HepG2 (cell line): ENCODE results near the gene ST14. TPM values are rescaled to one million over a fixed set of nuclear protein-coding genes. Genes with fewer than 3 reads are reported as not detected.
A peak's percentile ranks its signal among the peaks of the same experiment; 100 is the strongest.

ENCODE experiments used
- AGO2 ChIP-seq: fragments of 200-400 bp; formaldehyde crosslinking; optimal IDR thresholded peaks from 2 replicates; pipeline ENCODE3; 2017; ENCODE audit warnings: mild to moderate bottlenecking, low read depth, low read length, moderate library complexity
- ELF1 ChIP-seq: sonication (generic); formaldehyde crosslinking; IDR thresholded peaks from 2 replicates; pipeline ENCODE4 v1.4.0; 2020; ENCODE audit warnings: missing genetic modification reagents
- MAFF ChIP-seq: IDR thresholded peaks from 2 replicates; pipeline ENCODE4 v1.6.1; 2011; ENCODE audit warnings: low read depth, low read length, improper control_type of control experiment
- MIER3 ChIP-seq: IDR thresholded peaks from 2 replicates; pipeline ENCODE4 v1.6.1; 2016; ENCODE audit warnings: missing compliant biosample characterization, borderline replicate concordance
- PHB2 ChIP-seq: fragments of 450-650 bp; IDR thresholded peaks from 2 replicates; pipeline ENCODE4 v1.6.1; 2018; ENCODE audit not compliant: partially characterized antibody
- RAD21 ChIP-seq: fragments of 450-650 bp; formaldehyde crosslinking; IDR thresholded peaks from 2 replicates; pipeline ENCODE4 v1.5.0; 2020; ENCODE audit warnings: mild to moderate bottlenecking
- SAP130 ChIP-seq: IDR thresholded peaks from 2 replicates; pipeline ENCODE4 v1.6.1; 2016; ENCODE audit warnings: low read depth
- ZNF121 ChIP-seq: sonication (generic); formaldehyde crosslinking; IDR thresholded peaks from 2 replicates; pipeline ENCODE4 v1.5.0; 2020; ENCODE audit warnings: mild to moderate bottlenecking, missing genetic modification reagents
- ZNF530 ChIP-seq: sonication (generic); formaldehyde crosslinking; IDR thresholded peaks from 2 replicates; pipeline ENCODE4 v1.5.0; 2020; ENCODE audit warnings: low read depth, mild to moderate bottlenecking, missing genetic modification reagents
- ZNF768 ChIP-seq: sonication (generic); formaldehyde crosslinking; IDR thresholded peaks from 2 replicates; pipeline ENCODE4 v1.4.0; 2020; ENCODE audit warnings: missing genetic modification reagents
- ZNF790 ChIP-seq: sonication (generic); formaldehyde crosslinking; IDR thresholded peaks from 2 replicates; pipeline ENCODE4 v1.8.0; 2022; ENCODE audit warnings: missing genetic modification reagents, mild to moderate bottlenecking, borderline replicate concordance
- polyA plus RNA-seq, 8 experiments: library from polyadenylated mRNA; depleted of rRNA in 3 of 8; stranded (reverse) in 7 of 8; unstranded in 1 of 8; fragments of >200 nt; fragmentation: Illumina TruSeq in 4 of 8; extraction: Trizol in 4 of 8; gene quantifications; 2 replicates each; pipeline versions ENCODE4 v1.2.1 to v1.2.3, GENCODE V29; 2011 to 2016; ENCODE audit warnings: low read depth in 4 of 8, missing spikeins in 1 of 8, mixed read lengths in 1 of 8; ENCODE audit not compliant: insufficient read depth in 1 of 8
- total RNA-seq, 5 experiments: library from RNA; depleted of rRNA; stranded (reverse); fragments of >200 nt; fragmentation: Illumina TruSeq; extraction: Trizol; gene quantifications; 2 replicates each; pipeline ENCODE4 v1.2.3, GENCODE V29; 2016; ENCODE audit warnings: low read depth in 1 of 5
- TF ChIP-seq, protein P1 (sequence below): sonication (generic); formaldehyde crosslinking; IDR thresholded peaks from 2 replicates; pipeline ENCODE4 v1.4.0; 2020; ENCODE audit warnings: missing genetic modification reagents
- TF ChIP-seq, protein P2 (sequence below): sonication (generic); formaldehyde crosslinking; conservative IDR thresholded peaks from 2 replicates; pipeline ENCODE4 v1.4.0; 2020; ENCODE audit warnings: mild to moderate bottlenecking, missing genetic modification reagents, moderate library complexity
- TF ChIP-seq, protein P3 (sequence below): sonication (generic); formaldehyde crosslinking; IDR thresholded peaks from 2 replicates; pipeline ENCODE4 v1.4.0; 2020; ENCODE audit warnings: missing genetic modification reagents, borderline replicate concordance
- TF ChIP-seq, protein P4 (sequence below): IDR thresholded peaks from 2 replicates; pipeline ENCODE4 v1.6.1; 2016; ENCODE audit warnings: control low read depth

ST14 gene
- total and polyA plus RNA-seq, 2 of the 13 experiments (the other 11 are each of a cell fraction or from before 2014, with no cell fraction given), result 0.88 to 1.4 TPM

DNA sequence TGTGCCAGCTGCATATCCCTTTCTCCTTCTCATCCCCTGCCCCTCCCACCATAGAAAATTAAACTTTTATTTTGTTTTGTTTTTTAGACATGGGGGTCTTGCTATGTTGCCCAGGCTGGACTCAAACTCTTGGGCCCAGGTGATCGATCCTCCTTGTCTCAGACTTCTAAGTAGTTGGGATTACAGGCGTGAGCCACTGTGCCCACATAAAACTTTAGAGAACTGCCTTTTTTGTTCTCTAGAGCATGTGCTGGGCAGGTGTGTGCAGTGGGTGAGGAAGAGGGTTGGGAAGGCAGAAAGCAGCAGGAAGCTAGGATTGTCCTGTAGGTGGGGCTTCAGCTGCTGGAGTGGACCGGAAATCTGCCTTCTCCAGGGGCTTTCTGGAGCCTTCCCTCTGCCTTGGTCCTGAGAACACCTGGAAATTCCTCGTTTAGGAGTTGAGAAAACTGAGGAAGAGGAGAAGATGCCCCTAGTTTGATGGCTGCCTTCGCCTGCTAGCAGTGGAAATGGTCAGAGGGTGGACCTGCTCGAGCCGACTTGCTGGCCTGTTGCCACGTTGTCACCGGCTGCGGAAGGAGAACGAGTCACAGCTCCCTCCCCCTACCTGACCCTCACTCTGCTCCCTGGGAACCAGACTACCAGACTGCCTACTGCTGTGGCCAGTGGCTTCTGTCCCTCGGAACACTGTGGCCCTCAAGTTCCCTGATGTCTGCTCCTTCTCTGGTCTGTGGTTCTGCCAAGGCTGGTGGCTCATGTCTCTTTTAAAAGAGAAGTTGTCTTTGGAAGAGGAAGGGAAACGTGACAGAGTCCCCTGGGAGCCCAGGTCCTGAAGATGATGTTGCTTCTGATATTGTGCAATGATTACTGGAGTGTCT, 4.0 kb downstream of the ST14 start (continued):
- TF ChIP-seq, protein P1, sequence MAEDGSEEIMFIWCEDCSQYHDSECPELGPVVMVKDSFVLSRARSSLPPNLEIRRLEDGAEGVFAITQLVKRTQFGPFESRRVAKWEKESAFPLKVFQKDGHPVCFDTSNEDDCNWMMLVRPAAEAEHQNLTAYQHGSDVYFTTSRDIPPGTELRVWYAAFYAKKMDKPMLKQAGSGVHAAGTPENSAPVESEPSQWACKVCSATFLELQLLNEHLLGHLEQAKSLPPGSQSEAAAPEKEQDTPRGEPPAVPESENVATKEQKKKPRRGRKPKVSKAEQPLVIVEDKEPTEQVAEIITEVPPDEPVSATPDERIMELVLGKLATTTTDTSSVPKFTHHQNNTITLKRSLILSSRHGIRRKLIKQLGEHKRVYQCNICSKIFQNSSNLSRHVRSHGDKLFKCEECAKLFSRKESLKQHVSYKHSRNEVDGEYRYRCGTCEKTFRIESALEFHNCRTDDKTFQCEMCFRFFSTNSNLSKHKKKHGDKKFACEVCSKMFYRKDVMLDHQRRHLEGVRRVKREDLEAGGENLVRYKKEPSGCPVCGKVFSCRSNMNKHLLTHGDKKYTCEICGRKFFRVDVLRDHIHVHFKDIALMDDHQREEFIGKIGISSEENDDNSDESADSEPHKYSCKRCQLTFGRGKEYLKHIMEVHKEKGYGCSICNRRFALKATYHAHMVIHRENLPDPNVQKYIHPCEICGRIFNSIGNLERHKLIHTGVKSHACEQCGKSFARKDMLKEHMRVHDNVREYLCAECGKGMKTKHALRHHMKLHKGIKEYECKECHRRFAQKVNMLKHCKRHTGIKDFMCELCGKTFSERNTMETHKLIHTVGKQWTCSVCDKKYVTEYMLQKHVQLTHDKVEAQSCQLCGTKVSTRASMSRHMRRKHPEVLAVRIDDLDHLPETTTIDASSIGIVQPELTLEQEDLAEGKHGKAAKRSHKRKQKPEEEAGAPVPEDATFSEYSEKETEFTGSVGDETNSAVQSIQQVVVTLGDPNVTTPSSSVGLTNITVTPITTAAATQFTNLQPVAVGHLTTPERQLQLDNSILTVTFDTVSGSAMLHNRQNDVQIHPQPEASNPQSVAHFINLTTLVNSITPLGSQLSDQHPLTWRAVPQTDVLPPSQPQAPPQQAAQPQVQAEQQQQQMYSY (CRISPR knock-in tag), result no peak
- TF ChIP-seq PHB2 (no peak), RAD21 (CRISPR knock-in tag) (no peak), MAFF (no peak), ELF1 (CRISPR knock-in tag) (peak; percentile 54; the same call in 1 of the 2 replicates), ZNF790 (0 out of 2 replicates have a peak, but pooled peaks have one; percentile 7), ZNF530 (CRISPR knock-in tag) (no peak), MIER3 (CRISPR knock-in tag) (no peak; the same call in 1 of the 2 replicates), AGO2 (no peak), SAP130 (CRISPR knock-in tag) (peak; percentile 35; the same call in 1 of the 2 replicates), ZNF768 (CRISPR knock-in tag) (no peak), ZNF121 (CRISPR knock-in tag) (peak; percentile 98)
- TF ChIP-seq, protein P2, sequence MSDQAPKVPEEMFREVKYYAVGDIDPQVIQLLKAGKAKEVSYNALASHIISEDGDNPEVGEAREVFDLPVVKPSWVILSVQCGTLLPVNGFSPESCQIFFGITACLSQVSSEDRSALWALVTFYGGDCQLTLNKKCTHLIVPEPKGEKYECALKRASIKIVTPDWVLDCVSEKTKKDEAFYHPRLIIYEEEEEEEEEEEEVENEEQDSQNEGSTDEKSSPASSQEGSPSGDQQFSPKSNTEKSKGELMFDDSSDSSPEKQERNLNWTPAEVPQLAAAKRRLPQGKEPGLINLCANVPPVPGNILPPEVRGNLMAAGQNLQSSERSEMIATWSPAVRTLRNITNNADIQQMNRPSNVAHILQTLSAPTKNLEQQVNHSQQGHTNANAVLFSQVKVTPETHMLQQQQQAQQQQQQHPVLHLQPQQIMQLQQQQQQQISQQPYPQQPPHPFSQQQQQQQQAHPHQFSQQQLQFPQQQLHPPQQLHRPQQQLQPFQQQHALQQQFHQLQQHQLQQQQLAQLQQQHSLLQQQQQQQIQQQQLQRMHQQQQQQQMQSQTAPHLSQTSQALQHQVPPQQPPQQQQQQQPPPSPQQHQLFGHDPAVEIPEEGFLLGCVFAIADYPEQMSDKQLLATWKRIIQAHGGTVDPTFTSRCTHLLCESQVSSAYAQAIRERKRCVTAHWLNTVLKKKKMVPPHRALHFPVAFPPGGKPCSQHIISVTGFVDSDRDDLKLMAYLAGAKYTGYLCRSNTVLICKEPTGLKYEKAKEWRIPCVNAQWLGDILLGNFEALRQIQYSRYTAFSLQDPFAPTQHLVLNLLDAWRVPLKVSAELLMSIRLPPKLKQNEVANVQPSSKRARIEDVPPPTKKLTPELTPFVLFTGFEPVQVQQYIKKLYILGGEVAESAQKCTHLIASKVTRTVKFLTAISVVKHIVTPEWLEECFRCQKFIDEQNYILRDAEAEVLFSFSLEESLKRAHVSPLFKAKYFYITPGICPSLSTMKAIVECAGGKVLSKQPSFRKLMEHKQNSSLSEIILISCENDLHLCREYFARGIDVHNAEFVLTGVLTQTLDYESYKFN, result no peak
- TF ChIP-seq, protein P3, sequence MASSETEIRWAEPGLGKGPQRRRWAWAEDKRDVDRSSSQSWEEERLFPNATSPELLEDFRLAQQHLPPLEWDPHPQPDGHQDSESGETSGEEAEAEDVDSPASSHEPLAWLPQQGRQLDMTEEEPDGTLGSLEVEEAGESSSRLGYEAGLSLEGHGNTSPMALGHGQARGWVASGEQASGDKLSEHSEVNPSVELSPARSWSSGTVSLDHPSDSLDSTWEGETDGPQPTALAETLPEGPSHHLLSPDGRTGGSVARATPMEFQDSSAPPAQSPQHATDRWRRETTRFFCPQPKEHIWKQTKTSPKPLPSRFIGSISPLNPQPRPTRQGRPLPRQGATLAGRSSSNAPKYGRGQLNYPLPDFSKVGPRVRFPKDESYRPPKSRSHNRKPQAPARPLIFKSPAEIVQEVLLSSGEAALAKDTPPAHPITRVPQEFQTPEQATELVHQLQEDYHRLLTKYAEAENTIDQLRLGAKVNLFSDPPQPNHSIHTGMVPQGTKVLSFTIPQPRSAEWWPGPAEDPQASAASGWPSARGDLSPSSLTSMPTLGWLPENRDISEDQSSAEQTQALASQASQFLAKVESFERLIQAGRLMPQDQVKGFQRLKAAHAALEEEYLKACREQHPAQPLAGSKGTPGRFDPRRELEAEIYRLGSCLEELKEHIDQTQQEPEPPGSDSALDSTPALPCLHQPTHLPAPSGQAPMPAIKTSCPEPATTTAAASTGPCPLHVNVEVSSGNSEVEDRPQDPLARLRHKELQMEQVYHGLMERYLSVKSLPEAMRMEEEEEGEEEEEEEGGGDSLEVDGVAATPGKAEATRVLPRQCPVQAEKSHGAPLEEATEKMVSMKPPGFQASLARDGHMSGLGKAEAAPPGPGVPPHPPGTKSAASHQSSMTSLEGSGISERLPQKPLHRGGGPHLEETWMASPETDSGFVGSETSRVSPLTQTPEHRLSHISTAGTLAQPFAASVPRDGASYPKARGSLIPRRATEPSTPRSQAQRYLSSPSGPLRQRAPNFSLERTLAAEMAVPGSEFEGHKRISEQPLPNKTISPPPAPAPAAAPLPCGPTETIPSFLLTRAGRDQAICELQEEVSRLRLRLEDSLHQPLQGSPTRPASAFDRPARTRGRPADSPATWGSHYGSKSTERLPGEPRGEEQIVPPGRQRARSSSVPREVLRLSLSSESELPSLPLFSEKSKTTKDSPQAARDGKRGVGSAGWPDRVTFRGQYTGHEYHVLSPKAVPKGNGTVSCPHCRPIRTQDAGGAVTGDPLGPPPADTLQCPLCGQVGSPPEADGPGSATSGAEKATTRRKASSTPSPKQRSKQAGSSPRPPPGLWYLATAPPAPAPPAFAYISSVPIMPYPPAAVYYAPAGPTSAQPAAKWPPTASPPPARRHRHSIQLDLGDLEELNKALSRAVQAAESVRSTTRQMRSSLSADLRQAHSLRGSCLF (CRISPR knock-in tag), result no peak
- TF ChIP-seq, protein P4, sequence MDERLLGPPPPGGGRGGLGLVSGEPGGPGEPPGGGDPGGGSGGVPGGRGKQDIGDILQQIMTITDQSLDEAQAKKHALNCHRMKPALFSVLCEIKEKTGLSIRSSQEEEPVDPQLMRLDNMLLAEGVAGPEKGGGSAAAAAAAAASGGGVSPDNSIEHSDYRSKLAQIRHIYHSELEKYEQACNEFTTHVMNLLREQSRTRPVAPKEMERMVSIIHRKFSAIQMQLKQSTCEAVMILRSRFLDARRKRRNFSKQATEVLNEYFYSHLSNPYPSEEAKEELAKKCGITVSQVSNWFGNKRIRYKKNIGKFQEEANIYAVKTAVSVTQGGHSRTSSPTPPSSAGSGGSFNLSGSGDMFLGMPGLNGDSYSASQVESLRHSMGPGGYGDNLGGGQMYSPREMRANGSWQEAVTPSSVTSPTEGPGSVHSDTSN (CRISPR knock-in tag), result no peak
